ENCODE results near the gene COMMD6. TPM values are rescaled to one million over a fixed set of nuclear protein-coding genes. Genes with fewer than 3 reads are reported as not detected.

Gene COMMD6
- total RNA-seq, 1 donor from 2014 or later = 123 TPM

DNA sequence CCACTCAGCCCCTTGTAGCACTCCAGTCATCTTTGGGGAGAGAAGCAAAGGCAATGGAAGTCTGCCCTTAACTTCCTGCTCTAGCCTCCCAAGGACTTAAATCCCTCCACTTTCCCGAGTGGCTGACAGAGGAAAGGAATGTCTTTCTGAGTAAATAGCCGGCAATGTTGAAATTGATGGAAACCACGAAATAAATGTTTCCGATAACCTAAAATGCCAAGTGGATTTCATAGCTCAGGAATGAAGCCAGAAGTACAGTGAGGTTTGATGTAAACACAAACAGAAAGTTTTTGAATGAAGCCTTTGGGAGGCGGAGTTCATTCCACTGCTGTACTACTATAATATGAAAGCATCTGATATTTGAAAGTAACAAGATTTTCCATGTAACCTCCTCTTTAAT is 41.7 kb downstream of the COMMD6 start:
- H3K4me1 Mint-ChIP-seq = no peaks in the 10 kb centered on the region
- no peaks in the 10 kb centered on the region for H3K4me1 ChIP-seq
- no peaks in the 10 kb centered on the region for H3K36me3 ChIP-seq
- no peaks in the 10 kb centered on the region for H3K9me3 Mint-ChIP-seq
- no peaks in the 10 kb centered on the region for H4K20me1 ChIP-seq (ENCODE audit: low read depth)
- H3K9me3 ChIP-seq (ENCODE audit: low read depth) = no peaks in the 10 kb centered on the region
- TF ChIP-seq, protein P1, sequence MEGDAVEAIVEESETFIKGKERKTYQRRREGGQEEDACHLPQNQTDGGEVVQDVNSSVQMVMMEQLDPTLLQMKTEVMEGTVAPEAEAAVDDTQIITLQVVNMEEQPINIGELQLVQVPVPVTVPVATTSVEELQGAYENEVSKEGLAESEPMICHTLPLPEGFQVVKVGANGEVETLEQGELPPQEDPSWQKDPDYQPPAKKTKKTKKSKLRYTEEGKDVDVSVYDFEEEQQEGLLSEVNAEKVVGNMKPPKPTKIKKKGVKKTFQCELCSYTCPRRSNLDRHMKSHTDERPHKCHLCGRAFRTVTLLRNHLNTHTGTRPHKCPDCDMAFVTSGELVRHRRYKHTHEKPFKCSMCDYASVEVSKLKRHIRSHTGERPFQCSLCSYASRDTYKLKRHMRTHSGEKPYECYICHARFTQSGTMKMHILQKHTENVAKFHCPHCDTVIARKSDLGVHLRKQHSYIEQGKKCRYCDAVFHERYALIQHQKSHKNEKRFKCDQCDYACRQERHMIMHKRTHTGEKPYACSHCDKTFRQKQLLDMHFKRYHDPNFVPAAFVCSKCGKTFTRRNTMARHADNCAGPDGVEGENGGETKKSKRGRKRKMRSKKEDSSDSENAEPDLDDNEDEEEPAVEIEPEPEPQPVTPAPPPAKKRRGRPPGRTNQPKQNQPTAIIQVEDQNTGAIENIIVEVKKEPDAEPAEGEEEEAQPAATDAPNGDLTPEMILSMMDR (IDR thresholded peaks at IDR 0.05) = no peak
- TF ChIP-seq EZH2 (IDR thresholded peaks at IDR 0.05) = no peak
- no peak for TF ChIP-seq EZH2phosphoT487 (IDR thresholded peaks at IDR 0.05)
- no peak overlapping the region for H3K27ac Mint-ChIP-seq
- no peak overlapping the region for H3K4me3 ChIP-seq
- H3K27me3 Mint-ChIP-seq (ENCODE audit: insufficient read depth, low read depth) = no peaks in the 10 kb centered on the region
- H3K27ac ChIP-seq = no peak overlapping the region
- no peak overlapping the region for H2AFZ ChIP-seq (replicated peaks)
- H3K4me3 Mint-ChIP-seq = no peak overlapping the region
- H3K27me3 ChIP-seq = no peaks in the 10 kb centered on the region
- no peaks in the 10 kb centered on the region for H3K79me2 ChIP-seq (ENCODE audit: low read depth)
- H3K36me3 Mint-ChIP-seq = no peaks in the 10 kb centered on the region
- DNase-seq (ENCODE audit: low spot score) = no peak
- no peak overlapping the region for H3K4me2 ChIP-seq
- no peak overlapping the region for H3K9ac ChIP-seq
- H3F3A ChIP-seq (ENCODE audit: low read depth) = no peaks in the 10 kb centered on the region

DNA sequence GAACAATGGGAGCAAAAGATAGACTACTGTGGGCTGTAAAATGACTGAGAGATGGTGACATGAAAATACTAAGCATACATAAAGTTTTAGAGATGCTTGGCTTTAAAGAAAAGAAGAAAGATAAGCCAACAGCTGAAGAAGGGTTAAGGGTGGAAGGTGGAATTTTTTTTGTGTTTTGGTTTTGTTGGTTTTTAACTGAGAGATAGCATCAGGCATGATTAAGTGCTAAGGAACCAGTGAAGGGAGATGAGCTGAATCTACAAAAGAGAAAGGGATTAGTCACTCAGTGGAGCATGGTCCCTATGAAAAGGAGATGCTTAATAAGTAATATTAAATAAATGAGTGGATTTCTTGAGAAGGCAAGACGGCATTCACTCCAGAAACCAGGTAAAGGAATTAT is 43.1 kb downstream of the COMMD6 start:
- Histone ChIP-seq H4K20me1 (ENCODE audit: low read depth) (no peaks in the 10 kb centered on the region), H3F3A (ENCODE audit: low read depth) (no peaks in the 10 kb centered on the region), H3K9me3 (ENCODE audit: low read depth) (no peaks in the 10 kb centered on the region), H2AFZ (replicated peaks) (no peak overlapping the region), H3K4me3 (no peak overlapping the region), H3K27me3 (no peaks in the 10 kb centered on the region), H3K36me3 (no peaks in the 10 kb centered on the region), H3K4me1 (no peaks in the 10 kb centered on the region), H3K27ac (no peak overlapping the region), H3K4me2 (no peak overlapping the region), H3K9ac (no peak overlapping the region), H3K79me2 (ENCODE audit: low read depth) (no peaks in the 10 kb centered on the region)
- Mint-ChIP-seq H3K4me1 (no peaks in the 10 kb centered on the region), H3K27ac (no peak overlapping the region), H3K27me3 (ENCODE audit: insufficient read depth, low read depth) (no peaks in the 10 kb centered on the region), H3K36me3 (no peaks in the 10 kb centered on the region), H3K4me3 (no peak overlapping the region), H3K9me3 (no peaks in the 10 kb centered on the region)
- no peak for DNase-seq (ENCODE audit: low spot score)
- TF ChIP-seq EZH2 (IDR thresholded peaks at IDR 0.05) (no peak), EZH2phosphoT487 (IDR thresholded peaks at IDR 0.05) (no peak)
- TF ChIP-seq, protein P1 (IDR thresholded peaks at IDR 0.05) = no peak

DNA sequence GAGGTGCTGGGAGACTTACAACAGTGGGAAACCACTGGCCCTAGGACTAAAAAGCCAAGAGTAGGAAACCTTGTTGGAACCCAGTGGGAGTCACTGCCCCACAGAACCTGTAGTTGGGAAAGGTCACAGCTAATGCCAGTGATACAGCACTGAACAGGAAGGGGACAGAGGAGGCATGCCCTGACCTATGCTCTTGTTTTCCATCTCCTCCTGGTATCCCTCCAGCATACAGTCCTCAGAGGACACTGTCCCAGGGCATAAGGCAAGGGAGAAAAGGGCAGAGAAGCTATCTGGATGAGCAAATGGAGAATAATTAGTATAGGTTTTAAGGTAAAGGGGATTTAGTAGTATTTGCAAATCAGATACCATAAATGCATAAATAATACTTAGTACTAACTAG is 44.5 kb downstream of the COMMD6 start:
- Mint-ChIP-seq H3K27ac (no peak overlapping the region), H3K36me3 (no peaks in the 10 kb centered on the region), H3K9me3 (no peaks in the 10 kb centered on the region), H3K4me3 (no peak overlapping the region), H3K4me1 (no peaks in the 10 kb centered on the region), H3K27me3 (ENCODE audit: insufficient read depth, low read depth) (no peaks in the 10 kb centered on the region)
- Histone ChIP-seq H3K27ac (no peak overlapping the region), H3K9me3 (ENCODE audit: low read depth) (no peaks in the 10 kb centered on the region), H3K36me3 (no peaks in the 10 kb centered on the region), H3K4me3 (no peak overlapping the region), H4K20me1 (ENCODE audit: low read depth) (no peaks in the 10 kb centered on the region), H3F3A (ENCODE audit: low read depth) (no peaks in the 10 kb centered on the region), H3K79me2 (ENCODE audit: low read depth) (no peaks in the 10 kb centered on the region), H3K4me2 (no peak overlapping the region), H3K27me3 (no peaks in the 10 kb centered on the region), H3K4me1 (no peaks in the 10 kb centered on the region), H3K9ac (no peak overlapping the region), H2AFZ (replicated peaks) (no peak overlapping the region)
- no peak for DNase-seq (ENCODE audit: low spot score)
- TF ChIP-seq EZH2 (IDR thresholded peaks at IDR 0.05) (no peak), EZH2phosphoT487 (IDR thresholded peaks at IDR 0.05) (no peak)

DNA sequence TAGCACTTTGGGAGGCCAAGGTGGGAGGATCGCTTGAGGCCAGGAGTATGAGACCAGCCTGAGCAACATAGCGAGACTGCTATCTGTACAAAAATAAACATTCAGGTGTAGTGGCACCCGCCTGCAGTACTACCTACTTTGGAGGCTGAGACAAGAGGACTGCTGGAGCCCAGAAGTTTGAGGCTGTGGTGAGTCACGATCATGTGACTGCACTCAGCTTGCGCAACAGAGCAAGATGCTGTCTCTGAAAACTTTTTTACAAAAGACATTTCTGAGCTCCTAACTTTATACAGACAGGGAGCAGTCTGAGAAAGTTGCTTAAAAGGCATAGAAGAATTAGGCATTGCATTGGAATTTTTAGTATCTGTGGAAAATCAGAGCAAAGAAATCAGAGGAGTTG is 45.3 kb downstream of the COMMD6 start:
- Histone ChIP-seq H4K20me1 (ENCODE audit: low read depth) (no peaks in the 10 kb centered on the region), H3K79me2 (ENCODE audit: low read depth) (no peaks in the 10 kb centered on the region), H3K4me2 (no peak overlapping the region), H2AFZ (replicated peaks) (no peak overlapping the region), H3K4me1 (no peaks in the 10 kb centered on the region), H3K27ac (no peak overlapping the region), H3K36me3 (no peaks in the 10 kb centered on the region), H3K4me3 (no peak overlapping the region), H3K27me3 (no peaks in the 10 kb centered on the region), H3K9me3 (ENCODE audit: low read depth) (no peaks in the 10 kb centered on the region), H3K9ac (no peak overlapping the region), H3F3A (ENCODE audit: low read depth) (no peaks in the 10 kb centered on the region)
- TF ChIP-seq EZH2 (IDR thresholded peaks at IDR 0.05) (no peak), EZH2phosphoT487 (IDR thresholded peaks at IDR 0.05) (no peak)
- TF ChIP-seq, protein P1 (IDR thresholded peaks at IDR 0.05) = no peak
- Mint-ChIP-seq H3K27ac (no peak overlapping the region), H3K4me3 (no peak overlapping the region), H3K27me3 (ENCODE audit: insufficient read depth, low read depth) (no peaks in the 10 kb centered on the region), H3K4me1 (no peaks in the 10 kb centered on the region), H3K9me3 (no peaks in the 10 kb centered on the region), H3K36me3 (no peaks in the 10 kb centered on the region)
- DNase-seq (ENCODE audit: low spot score) = no peak

Data from neural progenitor cell (in vitro differentiated cells).